ENCODE data around the gene PRR19.

Gene PRR19

DNA sequence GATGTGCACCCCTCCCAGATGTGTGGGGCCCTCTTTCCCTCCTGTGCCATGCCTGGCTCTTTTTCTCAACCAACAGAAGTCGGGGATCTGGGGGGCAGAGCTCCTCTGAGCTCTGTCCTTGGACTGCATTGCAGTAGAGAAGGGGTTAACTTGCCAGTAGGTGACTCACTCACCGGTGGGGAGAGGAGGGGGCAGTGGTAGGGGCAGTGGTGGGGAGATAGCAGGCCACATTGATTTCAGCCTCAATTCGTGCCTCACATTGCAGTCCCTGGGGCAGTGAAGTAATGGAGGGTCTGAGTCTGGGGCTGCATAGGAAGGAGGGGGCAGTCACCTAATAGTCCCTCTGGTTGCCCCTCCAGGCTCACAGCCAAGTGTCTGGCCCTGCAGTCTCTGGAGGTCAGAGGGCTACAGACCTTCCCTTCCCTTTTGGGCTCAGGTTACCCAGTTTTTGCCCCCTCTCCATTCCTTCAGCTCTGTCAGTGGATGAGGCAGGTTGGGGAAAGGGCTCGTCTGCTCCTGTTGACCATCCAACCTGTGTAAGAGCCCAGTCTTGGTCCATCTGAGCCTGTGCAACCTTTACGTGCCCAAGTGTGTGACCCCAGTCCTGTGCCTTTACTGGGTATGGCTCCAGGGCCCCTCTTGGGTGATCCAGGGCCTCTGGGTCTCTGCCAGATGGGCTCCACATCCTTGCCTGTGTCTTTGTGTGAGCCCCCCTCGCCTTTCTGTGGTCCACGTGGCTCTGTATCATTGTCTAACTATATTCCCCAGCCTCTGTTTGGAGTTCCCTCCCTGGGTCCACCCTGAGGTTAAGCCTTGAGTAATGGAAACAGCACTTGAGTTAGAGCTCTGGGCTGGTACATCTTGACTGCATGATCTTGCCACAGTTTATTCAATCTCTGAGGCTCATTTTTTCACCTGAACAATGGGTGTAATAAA, 19.8 kb upstream of the PRR19 start:
- peak; percentile 73 for DNase-seq (ENCODE audit: low spot score)
- Histone ChIP-seq H3K27ac (peak overlapping the region; percentile 98 to 100), H3K4me3 (peak overlapping the region; percentile 97)
- TF ChIP-seq, protein P1, sequence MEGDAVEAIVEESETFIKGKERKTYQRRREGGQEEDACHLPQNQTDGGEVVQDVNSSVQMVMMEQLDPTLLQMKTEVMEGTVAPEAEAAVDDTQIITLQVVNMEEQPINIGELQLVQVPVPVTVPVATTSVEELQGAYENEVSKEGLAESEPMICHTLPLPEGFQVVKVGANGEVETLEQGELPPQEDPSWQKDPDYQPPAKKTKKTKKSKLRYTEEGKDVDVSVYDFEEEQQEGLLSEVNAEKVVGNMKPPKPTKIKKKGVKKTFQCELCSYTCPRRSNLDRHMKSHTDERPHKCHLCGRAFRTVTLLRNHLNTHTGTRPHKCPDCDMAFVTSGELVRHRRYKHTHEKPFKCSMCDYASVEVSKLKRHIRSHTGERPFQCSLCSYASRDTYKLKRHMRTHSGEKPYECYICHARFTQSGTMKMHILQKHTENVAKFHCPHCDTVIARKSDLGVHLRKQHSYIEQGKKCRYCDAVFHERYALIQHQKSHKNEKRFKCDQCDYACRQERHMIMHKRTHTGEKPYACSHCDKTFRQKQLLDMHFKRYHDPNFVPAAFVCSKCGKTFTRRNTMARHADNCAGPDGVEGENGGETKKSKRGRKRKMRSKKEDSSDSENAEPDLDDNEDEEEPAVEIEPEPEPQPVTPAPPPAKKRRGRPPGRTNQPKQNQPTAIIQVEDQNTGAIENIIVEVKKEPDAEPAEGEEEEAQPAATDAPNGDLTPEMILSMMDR (IDR thresholded peaks at IDR 0.05) = no peak

DNA sequence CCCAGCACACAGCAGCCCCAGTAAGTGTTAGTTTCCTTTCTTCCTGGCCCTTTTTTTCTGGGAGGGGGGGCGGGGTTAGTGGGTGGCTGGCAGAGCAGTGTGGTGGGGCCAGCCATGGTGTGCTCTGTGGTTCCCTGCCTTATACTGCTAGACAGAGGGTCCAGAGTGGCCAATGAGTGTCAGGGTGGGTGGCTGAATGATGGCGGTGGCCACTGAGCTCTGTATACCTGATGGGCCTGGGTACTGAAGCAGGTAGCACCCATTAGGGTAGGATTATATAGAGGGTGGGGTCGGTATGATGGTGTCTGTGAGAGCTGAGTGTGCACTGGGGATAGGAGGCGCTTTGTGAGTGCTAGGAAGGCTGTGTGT, 19.1 kb upstream of the PRR19 start:
- TF ChIP-seq, protein P1 (IDR thresholded peaks at IDR 0.05) = no peak
- peak overlapping the region; percentile 93 for H3K4me3 ChIP-seq
- DNase-seq (ENCODE audit: low spot score) = peak; percentile 75
- peak overlapping the region; percentile 98 to 100 for H3K27ac ChIP-seq

DNA sequence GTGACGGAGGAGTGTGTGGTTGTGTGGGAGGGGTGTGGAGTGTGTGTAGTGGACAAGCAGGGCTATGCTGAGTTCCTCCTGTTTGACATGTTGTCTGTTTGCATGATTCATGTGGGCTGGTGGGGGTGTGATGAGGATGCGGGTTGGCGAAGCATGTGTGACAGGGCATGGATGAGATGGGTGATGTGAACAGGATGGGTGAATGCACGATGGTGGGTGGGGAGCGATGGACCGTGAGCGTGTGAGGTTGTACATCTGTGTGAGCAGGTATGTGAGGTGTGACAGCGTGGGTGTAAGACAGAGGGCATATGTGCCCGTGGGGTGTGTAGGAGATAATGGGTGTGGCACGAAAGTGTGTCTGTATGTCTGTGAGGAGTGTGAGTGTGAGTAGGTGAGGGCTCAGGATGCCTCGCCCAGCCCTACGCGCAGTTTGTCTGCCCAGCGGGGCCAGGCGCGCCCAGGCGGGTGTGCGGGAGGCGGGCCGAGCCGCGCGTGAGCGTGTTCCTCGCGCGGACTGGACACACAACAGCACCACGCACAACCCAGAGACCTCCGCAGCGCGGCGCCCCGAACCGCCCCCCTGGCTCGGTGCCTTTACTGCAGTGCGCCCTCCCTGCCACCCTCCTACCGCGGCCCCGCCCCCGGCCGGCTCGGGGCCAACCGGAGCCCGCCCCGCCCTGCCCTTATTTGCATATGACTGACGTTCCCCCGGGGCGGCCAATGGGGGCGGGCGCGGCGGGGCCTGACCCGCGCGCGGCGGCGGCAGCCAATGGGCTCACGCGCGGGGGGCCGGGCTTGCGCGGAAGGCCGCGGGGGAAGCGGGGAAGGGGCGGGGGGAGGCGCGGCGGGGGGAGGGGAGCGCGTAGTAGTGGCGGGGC, 18.5 kb upstream of the PRR19 start:
- H3K4me3 ChIP-seq = peak overlapping the region; percentile 93
- peak; percentile 97 for DNase-seq (ENCODE audit: low spot score)
- H3K27ac ChIP-seq = peak overlapping the region; percentile 98 to 100
- TF ChIP-seq, protein P1 (IDR thresholded peaks at IDR 0.05) = no peak

- peak; percentile 90 for DNase-seq (ENCODE audit: low spot score)
- TF ChIP-seq, protein P1 (IDR thresholded peaks at IDR 0.05) = no peak
- H3K4me3 ChIP-seq = peak overlapping the region; percentile 93
- peak overlapping the region; percentile 98 to 100 for H3K27ac ChIP-seq
Measured at GRCh38 chr19:42284066-42284501, 17.8 kb upstream of the PRR19 start.

GRCh38 chr19:42284591-42285341, 17.2 kb upstream of the PRR19 start:
- DNase-seq (ENCODE audit: low spot score) = peak; percentile 82
- TF ChIP-seq, protein P1 (IDR thresholded peaks at IDR 0.05) = no peak
- peak overlapping the region; percentile 70 to 100 for H3K27ac ChIP-seq

GRCh38 chr19:42285541-42285941, 16.4 kb upstream of the PRR19 start:
- Histone ChIP-seq H3K27ac (peak overlapping the region; percentile 70 to 100), H3K4me3 (peak overlapping the region; percentile 46)
- TF ChIP-seq, protein P1 (IDR thresholded peaks at IDR 0.05) = no peak
- DNase-seq (ENCODE audit: low spot score) = no peak

More at GRCh38 chr19:42284591-42285341, 17.2 kb upstream of the PRR19 start:
- H3K4me3 ChIP-seq = peak overlapping the region; percentile 93

All from coronary artery (tissue), 2 donors.